Prostate gland (tissue), 2 donors: Measurements from ENCODE around the gene PTPRE. TPM values are rescaled to one million over a fixed set of nuclear protein-coding genes. Genes with fewer than 3 reads are reported as not detected.

Experiments used
- DNase-seq: peaks from one replicate; pipeline ENCODE4 v3.0.0-alpha.2; 2019; ENCODE audit warnings: low spot score
- H3K27ac ChIP-seq, 2 donors: fragments of 200-600 bp; sonication (generic); 2 replicates each; pipeline ENCODE4 v1.5.1; 2017 to 2019
- H3K27me3 ChIP-seq: fragments of 200-600 bp; sonication (generic); replicated peaks from 2 replicates; pipeline ENCODE4 v1.5.1; 2019; ENCODE audit not compliant: insufficient read depth
- H3K36me3 ChIP-seq, 2 donors: fragments of 200-600 bp; sonication (generic); 1 replicate in 1 of 2; 2 replicates in 1 of 2; pipeline versions ENCODE4 v1.5.1 to v1.8.1; 2017 to 2019
- H3K4me1 ChIP-seq: fragments of 200-600 bp; sonication (generic); replicated peaks from 2 replicates; pipeline ENCODE4 v1.5.1; 2019
- H3K4me3 ChIP-seq, 2 donors: fragments of 200-600 bp; sonication (generic); 2 replicates each; pipeline ENCODE4 v1.5.1; 2017 to 2019
- H3K9me3 ChIP-seq: fragments of 200-600 bp; sonication (generic); 2 replicates; pipeline ENCODE4 v1.5.1; 2017
- CTCF ChIP-seq, 4 experiments: fragments of 200-600 bp in 2 of 4; fragments of 450-650 bp in 2 of 4; sonication (generic) in 2 of 4; IDR thresholded peaks; 1 replicate in 3 of 4; 2 replicates in 1 of 4; pipeline ENCODE4 v1.5.1; 2016 to 2019; ENCODE audit warnings: antibody characterized with exemption in 4 of 4, mild to moderate bottlenecking in 2 of 4, moderate library complexity in 2 of 4
- POLR2A ChIP-seq: fragments of 450-650 bp; IDR thresholded peaks from one replicate; pipeline ENCODE4 v1.6.1; 2016; ENCODE audit warnings: antibody characterized with exemption, mild to moderate bottlenecking
- POLR2AphosphoS5 ChIP-seq: sonication (generic); formaldehyde crosslinking; IDR thresholded peaks from one replicate; pipeline ENCODE4 v1.6.1; 2017; ENCODE audit warnings: antibody characterized with exemption
- WGBS: methylation state at CpG from one replicate; pipeline ENCODE4 v1.1.5; 2018; 5-methylcytosine and 5-hydroxymethylcytosine counted together
- intact Hi-C: fragments of 100-400 bp; cut with DNase I; formaldehyde crosslinking; loops from one replicate; pipeline ENCODE4 v1.14.2; 2022
- total RNA-seq, 2 donors: library from RNA; depleted of rRNA; stranded (reverse); fragments of >200 nt; gene quantifications; one replicate each; pipeline ENCODE4 v1.1.0, GENCODE V29; 2016

PTPRE gene
- total RNA-seq, 2 donors from 2014 or later, result 4.5 to 14.3 TPM

GRCh38 chr10:128046156-128046952, 139.5 kb downstream of the PTPRE start:
- Histone ChIP-seq H3K9me3 (no peaks in the 10 kb centered on the region), H3K36me3 (no peaks in the 10 kb centered on the region)
- no peak for DNase-seq

GRCh38 chr10:128046953-128047290, 140.0 kb downstream of the PTPRE start:
- H3K4me3 ChIP-seq, result no peak overlapping the region
- no peaks in the 10 kb centered on the region for H3K36me3 ChIP-seq
- H3K27me3 ChIP-seq, result no peaks in the 10 kb centered on the region
- intact Hi-C loops, result no loop called here
- H3K9me3 ChIP-seq, result no peaks in the 10 kb centered on the region
- 83% methylated on average over 10 of the region's 10 CpGs for WGBS
- no peak for DNase-seq
- peak overlapping the region in 1 of 2 donors; percentile 15 for H3K27ac ChIP-seq
- TF ChIP-seq POLR2A (no peak), POLR2AphosphoS5 (no peak), CTCF (IDR thresholded peaks at IDR 0.05) (no peak)
- no peaks in the 10 kb centered on the region for H3K4me1 ChIP-seq

More at GRCh38 chr10:128046156-128046952, 139.5 kb downstream of the PTPRE start:
- TF ChIP-seq POLR2AphosphoS5 (no peak), POLR2A (no peak), CTCF (IDR thresholded peaks at IDR 0.05) (no peak)
- Histone ChIP-seq H3K27ac (peak overlapping the region in 1 of 2 donors; percentile 15), H3K4me3 (no peak overlapping the region), H3K27me3 (no peaks in the 10 kb centered on the region), H3K4me1 (no peaks in the 10 kb centered on the region)
- 86% methylated on average over 22 of the region's 23 CpGs for WGBS
- intact Hi-C loops, result no loop called here

GRCh38 chr10:128047351-128047750, 140.4 kb downstream of the PTPRE start:
- no peaks in the 10 kb centered on the region for H3K9me3 ChIP-seq
- DNase-seq, result peak; percentile 90
- H3K4me3 ChIP-seq, result peak overlapping the region in 1 of 2 donors; percentile 3
- H3K27ac ChIP-seq, result peak overlapping the region; percentile 63 to 65
- intact Hi-C loops, result no loop called here
- H3K27me3 ChIP-seq, result no peaks in the 10 kb centered on the region
- WGBS, result 38% methylated on average over 17 of the region's 17 CpGs
- TF ChIP-seq CTCF (IDR thresholded peaks at IDR 0.05) (no peak), POLR2A (peak; percentile 90), POLR2AphosphoS5 (peak; percentile 91)
- H3K36me3 ChIP-seq, result no peaks in the 10 kb centered on the region
- no peaks in the 10 kb centered on the region for H3K4me1 ChIP-seq

- intact Hi-C loops, result no loop called here
- H3K9me3 ChIP-seq, result no peaks in the 10 kb centered on the region
- 25% methylated on average over 21 of the region's 21 CpGs for WGBS
- peak overlapping the region; percentile 63 to 65 for H3K27ac ChIP-seq
- H3K27me3 ChIP-seq, result no peaks in the 10 kb centered on the region
- peak; percentile 43 for DNase-seq
- no peaks in the 10 kb centered on the region for H3K4me1 ChIP-seq
- H3K4me3 ChIP-seq, result peak overlapping the region; percentile 3 to 6
- TF ChIP-seq CTCF (IDR thresholded peaks at IDR 0.05) (no peak), POLR2AphosphoS5 (peak; percentile 45), POLR2A (no peak)
- H3K36me3 ChIP-seq, result no peaks in the 10 kb centered on the region
Observed at GRCh38 chr10:128047991-128048818, 141.3 kb downstream of the PTPRE start.
